IMR-90 (cell line): Measurements from ENCODE around the gene TRIML1. TPM values are rescaled to one million over a fixed set of nuclear protein-coding genes. Genes with fewer than 3 reads are reported as not detected.

Experiments
- ATAC-seq: fragments of 200-7000 bp; cut with Tn5 transposase; 2 replicates; pipeline ENCODE4 v1.9.1; 2020; ENCODE audit warnings: low read depth, mild to moderate bottlenecking, moderate library complexity
- BruUV-seq: library from RNA; stranded (reverse); fragments of 400-500 nt; replicated peaks from 2 replicates; lab custom pipeline; 2021; lab: Mats Ljungman, UMichigan
- CTCF ChIA-PET: fragments of 300-600 bp; formaldehyde crosslinking; extraction: SDS; loops from one replicate; lab custom pipeline; 2021; ENCODE audit warnings: antibody characterized with exemption; lab: Yijun Ruan, JAX
- POLR2A ChIA-PET: fragments of 300-600 bp; sonication (Branson Sonifier 250); formaldehyde crosslinking; loops from one replicate; lab custom pipeline; 2022; ENCODE audit warnings: antibody characterized with exemption; ENCODE audit not compliant: unreplicated experiment; lab: Charles Lee
- DNase-seq: peaks from one replicate; pipeline ENCODE4 v3.0.0; 2013
- H2AFZ ChIP-seq: replicated peaks from 2 replicates; pipeline ENCODE3; 2013; ENCODE audit warnings: low read length, mild to moderate bottlenecking; ENCODE audit not compliant: poor library complexity
- H2AK5ac ChIP-seq: 2 replicates; pipeline ENCODE4 v1.6.1; 2013; ENCODE audit warnings: low read depth, low read length, inconsistent platforms
- H2AK9ac ChIP-seq: replicated peaks from 2 replicates; pipeline ENCODE3; 2013; ENCODE audit warnings: mild to moderate bottlenecking, low read depth, low read length, moderate library complexity; ENCODE audit not compliant: poor library complexity
- H2BK120ac ChIP-seq: 2 replicates; pipeline ENCODE4 v1.6.1; 2013; ENCODE audit warnings: low read depth, low read length, inconsistent platforms
- H2BK15ac ChIP-seq: 3 replicates; pipeline ENCODE4 v1.6.1; 2013; ENCODE audit warnings: low read depth, low read length, inconsistent platforms
- H2BK20ac ChIP-seq: 2 replicates; pipeline ENCODE4 v1.6.1; 2013; ENCODE audit warnings: low read depth, mild to moderate bottlenecking, inconsistent platforms, low read length, moderate library complexity
- H2BK5ac ChIP-seq: 2 replicates; pipeline ENCODE4 v1.6.1; 2013; ENCODE audit warnings: mild to moderate bottlenecking, low read depth, low read length, inconsistent platforms; ENCODE audit not compliant: poor library complexity, severe bottlenecking
- H3K14ac ChIP-seq: replicated peaks from 2 replicates; pipeline ENCODE4 v1.6.1; 2013; ENCODE audit warnings: low read depth, low read length, inconsistent platforms
- H3K18ac ChIP-seq: 2 replicates; pipeline ENCODE4 v1.6.1; 2013; ENCODE audit warnings: low read depth, low read length, control low read depth
- H3K23ac ChIP-seq: 2 replicates; pipeline ENCODE4 v1.6.1; 2013; ENCODE audit warnings: low read depth, low read length, inconsistent platforms
- H3K27ac ChIP-seq: 2 replicates; pipeline ENCODE4 v1.5.1; 2013; ENCODE audit warnings: mild to moderate bottlenecking, control low read depth, low read length; ENCODE audit not compliant: insufficient read depth
- H3K27me3 ChIP-seq: 2 replicates; pipeline ENCODE4 v1.6.1; 2013; ENCODE audit warnings: low read length; ENCODE audit not compliant: control insufficient read depth, insufficient read depth
- H3K36me3 ChIP-seq: 2 replicates; pipeline ENCODE4 v1.6.1; 2013; ENCODE audit warnings: low read length, mixed read lengths; ENCODE audit not compliant: control insufficient read depth, insufficient read depth
- H3K4ac ChIP-seq: 2 replicates; pipeline ENCODE4 v1.6.1; 2013; ENCODE audit warnings: low read depth, low read length, inconsistent platforms
- H3K4me1 ChIP-seq: 2 replicates; pipeline ENCODE4 v1.6.1; 2013; ENCODE audit warnings: low read length, mixed read lengths; ENCODE audit not compliant: control insufficient read depth, insufficient read depth
- H3K4me2 ChIP-seq: 2 replicates; pipeline ENCODE4 v1.6.1; 2013; ENCODE audit warnings: low read depth, mild to moderate bottlenecking, control low read depth, low read length, moderate library complexity
- H3K4me3 ChIP-seq: 2 replicates; pipeline ENCODE4 v1.5.1; 2013; ENCODE audit warnings: low read depth, mild to moderate bottlenecking, control low read depth, low read length, moderate library complexity; ENCODE audit not compliant: insufficient read depth
- H3K56ac ChIP-seq: 2 replicates; pipeline ENCODE4 v1.6.1; 2013; ENCODE audit warnings: low read length, inconsistent platforms; ENCODE audit not compliant: insufficient read depth; ENCODE audit errors: extremely low read depth
- H3K79me1 ChIP-seq, 2 experiments: 2 replicates each; pipeline ENCODE4 v1.6.1; 2013; ENCODE audit warnings: low read length in 2 of 2, inconsistent platforms in 1 of 2, low read depth in 1 of 2
- H3K9ac ChIP-seq: 2 replicates; pipeline ENCODE4 v1.6.1; 2013; ENCODE audit warnings: low read depth, low read length, control low read depth
- H3K9me1 ChIP-seq: 2 replicates; pipeline ENCODE4 v1.6.1; 2013; ENCODE audit warnings: low read length, inconsistent platforms; ENCODE audit not compliant: insufficient read depth
- H3K9me3 ChIP-seq: 2 replicates; pipeline ENCODE4 v1.6.1; 2013; ENCODE audit warnings: low read length; ENCODE audit not compliant: control insufficient read depth, insufficient read depth
- H4K20me1 ChIP-seq: 2 replicates; pipeline ENCODE4 v1.6.1; 2013; ENCODE audit warnings: low read length, inconsistent platforms; ENCODE audit not compliant: insufficient read depth
- H4K5ac ChIP-seq: 2 replicates; pipeline ENCODE4 v1.6.1; 2013; ENCODE audit warnings: mild to moderate bottlenecking, low read depth, low read length, control low read depth
- H4K8ac ChIP-seq, 2 experiments: 2 replicates each; pipeline ENCODE4 v1.6.1; 2013; ENCODE audit warnings: low read depth in 2 of 2, low read length in 2 of 2, control low read depth in 1 of 2, inconsistent platforms in 1 of 2
- H4K91ac ChIP-seq: 2 replicates; pipeline ENCODE4 v1.6.1; 2013; ENCODE audit warnings: low read depth, low read length, inconsistent platforms; ENCODE audit not compliant: insufficient read depth
- CEBPB ChIP-seq: IDR thresholded peaks from 2 replicates; pipeline ENCODE4 v1.6.1; 2012; ENCODE audit warnings: low read depth, low read length, improper control_type of control experiment
- CHD1 ChIP-seq: IDR thresholded peaks from 2 replicates; pipeline ENCODE4 v1.6.1; 2012; ENCODE audit warnings: low read depth, low read length, improper control_type of control experiment
- FOS ChIP-seq: fragments of 150-350 bp; IDR thresholded peaks from 2 replicates; pipeline ENCODE4 v1.6.1; 2016; ENCODE audit warnings: low read depth, low read length
- MAFK ChIP-seq: IDR thresholded peaks from 2 replicates; pipeline ENCODE4 v1.6.1; 2012; ENCODE audit warnings: low read depth, low read length, improper control_type of control experiment
- MAZ ChIP-seq: IDR thresholded peaks from 2 replicates; pipeline ENCODE4 v1.6.1; 2012; ENCODE audit warnings: low read depth, mild to moderate bottlenecking, low read length, improper control_type of control experiment, moderate library complexity, borderline replicate concordance
- MXI1 ChIP-seq: IDR thresholded peaks from 2 replicates; pipeline ENCODE4 v1.6.1; 2012; ENCODE audit warnings: low read depth, mild to moderate bottlenecking, low read length, moderate library complexity, borderline replicate concordance
- SMC3 ChIP-seq: fragments of 150-350 bp; IDR thresholded peaks from 2 replicates; pipeline ENCODE4 v1.6.1; 2016; ENCODE audit warnings: low read depth, mild to moderate bottlenecking, antibody characterized with exemption, low read length, moderate library complexity
- WGBS, 2 experiments: methylation state at CpG; one replicate each; pipeline versions ENCODE4 v1.1.5 to v1.1.7; 2013; ENCODE audit warnings: missing lambda C conversion rate in 2 of 2; ENCODE audit not compliant: insufficient read length in 1 of 2; ENCODE audit errors: extremely low coverage in 2 of 2; 5-methylcytosine and 5-hydroxymethylcytosine counted together
- dilution Hi-C: fragments of 300-500 bp; cut with HindIII; formaldehyde crosslinking; loops from one replicate; pipeline ENCODE4 v1.14.3; 2018; ENCODE audit warnings: low sequenced_read_pairs; ENCODE audit not compliant: unreplicated experiment
- in situ Hi-C: fragments of 300-500 bp; cut with MboI; formaldehyde crosslinking; loops from 3 replicates; pipeline ENCODE4 v1.14.3; 2019; ENCODE audit warnings: low sequenced_read_pairs, inconsistent platforms, mixed read lengths
- intact Hi-C: fragments of 100-400 bp; cut with micrococcal nuclease; formaldehyde crosslinking; loops from 2 replicates; pipeline ENCODE4 v1.10.0; 2022
- polyA plus RNA-seq, 3 experiments: library from polyadenylated mRNA; depleted of rRNA; stranded (reverse); fragments of >200 nt; gene quantifications; 2 replicates each; pipeline ENCODE4 v1.2.3, GENCODE V29; 2012; ENCODE audit warnings: low replicate concordance in 1 of 3
- total RNA-seq: library from RNA; depleted of rRNA; stranded (reverse); fragments of >200 nt; gene quantifications from 2 replicates; pipeline ENCODE4 v1.2.3, GENCODE V29; 2012
- TF ChIP-seq, protein P1 (sequence below): fragments of 150-350 bp; IDR thresholded peaks from 2 replicates; pipeline ENCODE4 v1.6.1; 2017; ENCODE audit warnings: mild to moderate bottlenecking, antibody characterized with exemption, low read length, low read depth

The TRIML1 gene
- total and polyA plus RNA-seq, 2 of the 4 experiments (the other 2 are of a cell fraction), result not detected

GRCh38 chr4:188117631-188118324 is 21.5 kb upstream of the TRIML1 start:
- no peaks in the 10 kb centered on the region for H4K20me1 ChIP-seq
- peak overlapping the region; percentile 18 for H2AFZ ChIP-seq
- peak overlapping the region; percentile 3; the same call in 1 of the 2 replicates for H2AK5ac ChIP-seq
- no peak overlapping the region for H3K27ac ChIP-seq
- in situ Hi-C loops (no loop called here), dilution Hi-C loops (no loop called here), intact Hi-C loops (no loop called here)
- H3K18ac ChIP-seq, result no peak overlapping the region
- no TSS peak for BruUV-seq
- H3K36me3 ChIP-seq, result no peaks in the 10 kb centered on the region
- 100% methylated on average over 1 of the region's 16 CpGs; no CpG with 5 or more reads in 1 of the 2 experiments for WGBS, 2 experiments
- TF ChIP-seq MAZ, result no peak
- TF ChIP-seq CEBPB, result no peak
- TF ChIP-seq MAFK, result no peak
- TF ChIP-seq, protein P1, sequence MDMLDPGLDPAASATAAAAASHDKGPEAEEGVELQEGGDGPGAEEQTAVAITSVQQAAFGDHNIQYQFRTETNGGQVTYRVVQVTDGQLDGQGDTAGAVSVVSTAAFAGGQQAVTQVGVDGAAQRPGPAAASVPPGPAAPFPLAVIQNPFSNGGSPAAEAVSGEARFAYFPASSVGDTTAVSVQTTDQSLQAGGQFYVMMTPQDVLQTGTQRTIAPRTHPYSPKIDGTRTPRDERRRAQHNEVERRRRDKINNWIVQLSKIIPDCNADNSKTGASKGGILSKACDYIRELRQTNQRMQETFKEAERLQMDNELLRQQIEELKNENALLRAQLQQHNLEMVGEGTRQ, result no peak
- no peak for TF ChIP-seq MXI1
- TF ChIP-seq CHD1, result no peak
- TF ChIP-seq FOS, result no peak
- no peak for TF ChIP-seq SMC3
- H4K8ac ChIP-seq, result no peak overlapping the region
- H2AK9ac ChIP-seq, result peak overlapping the region; percentile 14
- H3K27me3 ChIP-seq, result no peaks in the 10 kb centered on the region
- no peaks in the 10 kb centered on the region for H3K9me3 ChIP-seq
- H3K4me1 ChIP-seq, result 0 out of 2 replicates have a peak, but pooled peaks cover 3% of the 10 kb centered on the region
- no peak overlapping the region for H2BK120ac ChIP-seq
- H3K4me2 ChIP-seq, result no peak overlapping the region
- no peak overlapping the region for H2BK20ac ChIP-seq
- ChIA-PET POLR2A (no interaction called here), CTCF (no interaction called here)
- no peaks in the 10 kb centered on the region for H3K79me1 ChIP-seq
- no peak overlapping the region for H3K56ac ChIP-seq
- 0 out of 2 replicates have a peak, but pooled peaks cover 3% of the 10 kb centered on the region for H3K9me1 ChIP-seq
- no peak overlapping the region for H4K5ac ChIP-seq
- no peak overlapping the region for H3K23ac ChIP-seq
- H3K9ac ChIP-seq, result no peak overlapping the region
- no peak overlapping the region for H2BK5ac ChIP-seq
- no peak overlapping the region for H3K4me3 ChIP-seq
- no peak overlapping the region for H2BK15ac ChIP-seq
- no peak overlapping the region for H3K4ac ChIP-seq
- DNase-seq (no peak), ATAC-seq (no peak)
- no peak overlapping the region for H4K91ac ChIP-seq
- H3K14ac ChIP-seq, result no peak overlapping the region
